ENCODE data around the gene PKNOX2.

DNA sequence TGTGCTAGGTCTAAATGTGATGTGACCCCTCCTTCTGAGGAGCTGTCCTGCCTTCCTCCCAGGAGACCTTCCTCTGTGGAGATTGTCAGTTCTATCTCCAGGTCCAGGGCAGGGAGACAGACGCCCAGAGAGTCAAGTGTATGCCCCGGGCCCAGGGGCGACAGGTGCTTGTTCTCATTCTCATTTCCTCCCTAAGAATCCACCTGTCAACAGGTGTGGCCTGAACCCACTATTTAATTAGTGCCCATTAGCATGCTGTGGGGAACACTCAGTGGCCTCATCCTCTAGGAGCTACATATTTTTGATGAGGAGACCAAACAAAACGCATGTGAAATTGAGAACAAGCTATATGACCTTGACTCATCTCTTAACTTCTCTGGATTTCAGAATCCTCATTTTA lies 9.5 kb downstream of the PKNOX2 start:
- TF ChIP-seq EZH2 (IDR thresholded peaks at IDR 0.05; ENCODE audit: borderline replicate concordance, low read depth, low read length, severe bottlenecking) = no peak
- TF ChIP-seq, protein P1, sequence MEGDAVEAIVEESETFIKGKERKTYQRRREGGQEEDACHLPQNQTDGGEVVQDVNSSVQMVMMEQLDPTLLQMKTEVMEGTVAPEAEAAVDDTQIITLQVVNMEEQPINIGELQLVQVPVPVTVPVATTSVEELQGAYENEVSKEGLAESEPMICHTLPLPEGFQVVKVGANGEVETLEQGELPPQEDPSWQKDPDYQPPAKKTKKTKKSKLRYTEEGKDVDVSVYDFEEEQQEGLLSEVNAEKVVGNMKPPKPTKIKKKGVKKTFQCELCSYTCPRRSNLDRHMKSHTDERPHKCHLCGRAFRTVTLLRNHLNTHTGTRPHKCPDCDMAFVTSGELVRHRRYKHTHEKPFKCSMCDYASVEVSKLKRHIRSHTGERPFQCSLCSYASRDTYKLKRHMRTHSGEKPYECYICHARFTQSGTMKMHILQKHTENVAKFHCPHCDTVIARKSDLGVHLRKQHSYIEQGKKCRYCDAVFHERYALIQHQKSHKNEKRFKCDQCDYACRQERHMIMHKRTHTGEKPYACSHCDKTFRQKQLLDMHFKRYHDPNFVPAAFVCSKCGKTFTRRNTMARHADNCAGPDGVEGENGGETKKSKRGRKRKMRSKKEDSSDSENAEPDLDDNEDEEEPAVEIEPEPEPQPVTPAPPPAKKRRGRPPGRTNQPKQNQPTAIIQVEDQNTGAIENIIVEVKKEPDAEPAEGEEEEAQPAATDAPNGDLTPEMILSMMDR (IDR thresholded peaks at IDR 0.05; ENCODE audit: borderline replicate concordance, extremely low read depth, low read length, poor library complexity, severe bottlenecking) = no peak
